ENCODE measurements around the gene ZNF541.
A peak's percentile ranks its signal among the peaks of the same experiment; 100 is the strongest.
"Not testable (repeated sequence)": the region's sequence is repeated elsewhere in the genome, so short reads cannot be mapped to it uniquely, and the experiment has no call there.

The ZNF541 gene

DNA sequence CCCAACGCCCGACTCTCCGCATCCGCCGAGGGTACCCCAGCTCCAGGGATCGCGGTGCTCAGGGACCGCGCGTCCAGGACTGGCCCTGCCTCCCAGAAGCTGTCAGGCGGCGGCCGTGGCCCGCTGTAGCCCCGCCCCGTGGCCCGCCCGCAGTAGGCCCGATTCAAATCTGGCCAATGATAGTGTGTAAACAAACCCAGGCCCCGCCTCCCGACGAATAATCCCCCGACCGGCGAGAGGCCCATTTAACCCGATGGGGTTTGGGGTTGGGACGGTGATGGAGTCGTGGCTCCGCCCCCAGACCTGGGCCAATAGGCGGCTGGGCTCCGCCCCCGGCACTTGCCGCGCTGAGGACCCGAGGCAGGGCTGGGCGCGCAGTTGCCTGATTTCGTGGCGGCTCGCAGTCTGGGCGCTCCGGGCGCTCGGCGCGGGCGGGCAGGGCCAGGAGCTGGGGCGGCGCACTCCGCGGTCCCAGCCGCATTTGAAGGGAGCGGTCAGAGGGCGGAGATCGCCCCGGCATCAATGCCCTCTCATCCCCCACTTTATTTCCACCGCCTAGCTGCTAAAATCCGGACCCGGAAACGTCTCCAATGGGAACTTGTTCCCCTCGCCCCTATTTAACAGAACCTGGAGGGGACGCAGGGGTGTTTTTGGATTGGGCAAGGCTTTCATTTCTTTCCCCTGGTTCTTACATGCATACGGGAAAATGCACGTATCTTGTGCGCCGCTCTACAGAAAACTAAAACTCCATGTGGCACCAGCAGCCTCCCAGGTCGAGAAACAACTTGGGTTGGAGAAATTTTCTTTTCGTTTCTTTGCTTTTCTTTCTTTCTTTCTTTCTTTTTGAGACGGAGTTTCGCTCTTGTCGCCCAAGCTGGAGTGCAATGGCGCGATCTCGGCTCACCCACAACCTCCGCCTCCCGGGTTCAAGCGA is 27.6 kb upstream of the ZNF541 start:
- DNase-seq (ENCODE audit: low spot score), result peak; percentile 100

- DNase-seq (ENCODE audit: low spot score), result not testable (repeated sequence)
Measured at GRCh38 chr19:47599671-47600245, 26.8 kb upstream of the ZNF541 start.

DNA sequence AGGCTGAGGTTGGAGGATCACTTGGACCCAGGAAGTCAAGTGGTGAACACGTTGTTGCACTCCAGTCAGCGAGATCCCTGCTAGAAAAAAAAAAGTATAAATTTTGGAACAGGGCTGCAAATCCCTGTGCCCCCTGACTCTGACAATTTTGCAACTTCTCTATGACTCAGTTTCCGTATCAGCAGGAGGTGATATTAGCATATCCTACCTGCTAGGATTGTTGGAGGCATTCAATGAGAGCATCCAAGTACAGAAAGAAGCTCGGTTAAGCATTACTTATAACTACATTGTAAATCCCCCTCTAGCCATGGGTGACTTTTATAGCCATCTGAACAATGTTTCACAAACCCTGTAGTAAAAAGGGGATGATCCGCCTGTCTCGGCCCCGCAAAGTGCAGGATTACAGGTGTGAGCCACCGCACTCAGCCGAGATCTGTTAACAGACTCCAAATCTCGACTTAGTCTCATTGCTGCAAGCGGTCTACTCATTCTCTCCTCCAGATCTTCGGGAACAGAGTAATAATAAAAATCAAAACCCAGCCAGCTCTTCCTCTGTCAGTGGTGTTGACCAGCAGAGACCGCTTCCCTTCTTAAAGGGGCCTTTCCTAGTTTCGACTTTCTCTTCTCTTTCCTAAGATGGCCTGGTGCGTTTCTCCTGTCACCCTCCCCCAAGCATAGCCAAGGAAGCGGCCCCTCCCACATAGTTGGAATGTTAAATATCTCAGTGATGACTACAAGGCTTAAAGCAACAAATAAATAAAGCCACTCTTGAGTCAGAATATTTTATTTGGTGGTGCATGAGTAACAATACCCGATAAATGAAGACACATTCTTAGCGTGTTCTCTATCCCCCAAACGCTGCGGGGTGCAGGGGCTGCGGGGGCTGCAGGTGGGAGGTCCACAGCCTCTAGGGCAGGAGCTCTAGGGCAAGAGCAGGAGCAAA is 25.7 kb upstream of the ZNF541 start:
- no peak for DNase-seq (ENCODE audit: low spot score)

- no peak for DNase-seq (ENCODE audit: low spot score)
Measured at GRCh38 chr19:47595944-47596343, 23.0 kb upstream of the ZNF541 start.

DNA sequence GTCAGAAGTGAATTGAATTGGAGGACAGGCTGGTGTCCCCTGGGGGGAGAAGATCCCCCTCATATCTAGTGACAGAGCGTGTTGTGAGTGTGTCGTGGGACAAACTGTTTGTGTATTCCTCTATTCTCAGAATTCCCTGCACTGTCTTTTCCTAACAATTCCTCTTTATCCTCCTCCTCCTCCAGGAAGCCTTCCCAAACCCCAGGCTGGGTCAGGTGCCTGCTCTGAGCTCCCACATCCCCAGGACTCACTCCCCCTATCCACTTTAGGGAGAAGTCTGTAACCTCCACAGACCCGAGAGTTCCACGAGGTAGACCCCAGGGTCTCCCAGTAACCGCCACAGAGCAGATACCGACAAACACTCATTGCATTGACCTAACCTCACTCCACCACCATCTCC is 20.9 kb upstream of the ZNF541 start:
- no peak for DNase-seq (ENCODE audit: low spot score)

- no peak for DNase-seq (ENCODE audit: low spot score)
Measured at GRCh38 chr19:47589824-47590223, 16.9 kb upstream of the ZNF541 start.

GRCh38 chr19:47587295-47587694 is 14.3 kb upstream of the ZNF541 start:
- DNase-seq (ENCODE audit: low spot score), result no peak

DNA sequence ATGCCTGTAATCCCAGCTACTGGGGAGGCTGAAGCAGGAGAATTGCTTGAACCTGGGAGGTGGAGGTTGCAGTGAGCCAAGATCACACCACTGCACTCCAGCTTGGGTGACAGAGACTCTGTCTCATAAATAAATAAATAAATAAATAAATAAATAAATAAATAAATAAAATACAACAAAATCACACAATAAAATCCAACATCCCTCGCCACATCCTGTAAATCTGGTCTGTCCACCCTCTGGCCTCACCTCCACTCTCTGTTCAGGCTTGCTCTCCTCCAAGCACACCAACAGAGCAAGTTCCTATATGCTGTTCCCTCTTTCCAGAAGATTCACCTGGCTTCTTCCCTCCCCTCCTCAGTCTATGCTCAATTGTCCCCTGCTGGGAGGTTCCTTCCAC is 10.2 kb upstream of the ZNF541 start:
- not testable (repeated sequence) for DNase-seq (ENCODE audit: low spot score)

GRCh38 chr19:47582320-47582909 is 9.5 kb upstream of the ZNF541 start:
- DNase-seq (ENCODE audit: low spot score), result no peak

- DNase-seq (ENCODE audit: low spot score), result no peak
Measured at GRCh38 chr19:47581605-47582319, 8.8 kb upstream of the ZNF541 start.

- no peak for DNase-seq (ENCODE audit: low spot score)
Measured at GRCh38 chr19:47580397-47580796, 7.4 kb upstream of the ZNF541 start.

DNA sequence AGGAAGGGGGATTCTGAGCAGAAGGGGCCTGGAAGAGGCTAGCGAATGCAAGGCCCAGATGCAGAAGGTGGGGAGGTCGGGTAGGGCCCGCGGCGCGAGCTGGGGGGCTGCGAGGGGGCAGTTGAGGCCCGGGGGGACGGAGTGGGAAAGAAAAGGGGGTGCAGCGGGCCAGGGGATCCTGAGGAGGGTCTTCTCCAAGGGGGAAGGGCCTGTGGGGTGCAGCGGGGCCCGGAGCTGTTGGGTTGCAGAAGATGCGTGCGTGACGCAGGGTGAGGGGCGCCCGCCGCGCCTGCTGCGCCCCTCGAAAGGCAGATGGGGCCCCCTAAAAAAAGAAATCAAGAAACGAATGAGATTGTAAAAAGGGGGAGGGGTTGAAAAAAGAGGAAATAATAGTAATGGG is 313 bp downstream of the ZNF541 start:
- DNase-seq (ENCODE audit: low spot score), result no peak

- no peak for DNase-seq (ENCODE audit: low spot score)
Measured at GRCh38 chr19:47569331-47569730, 3.6 kb downstream of the ZNF541 start.

GRCh38 chr19:47564081-47564480 is 8.9 kb downstream of the ZNF541 start:
- no peak for DNase-seq (ENCODE audit: low spot score)

DNA sequence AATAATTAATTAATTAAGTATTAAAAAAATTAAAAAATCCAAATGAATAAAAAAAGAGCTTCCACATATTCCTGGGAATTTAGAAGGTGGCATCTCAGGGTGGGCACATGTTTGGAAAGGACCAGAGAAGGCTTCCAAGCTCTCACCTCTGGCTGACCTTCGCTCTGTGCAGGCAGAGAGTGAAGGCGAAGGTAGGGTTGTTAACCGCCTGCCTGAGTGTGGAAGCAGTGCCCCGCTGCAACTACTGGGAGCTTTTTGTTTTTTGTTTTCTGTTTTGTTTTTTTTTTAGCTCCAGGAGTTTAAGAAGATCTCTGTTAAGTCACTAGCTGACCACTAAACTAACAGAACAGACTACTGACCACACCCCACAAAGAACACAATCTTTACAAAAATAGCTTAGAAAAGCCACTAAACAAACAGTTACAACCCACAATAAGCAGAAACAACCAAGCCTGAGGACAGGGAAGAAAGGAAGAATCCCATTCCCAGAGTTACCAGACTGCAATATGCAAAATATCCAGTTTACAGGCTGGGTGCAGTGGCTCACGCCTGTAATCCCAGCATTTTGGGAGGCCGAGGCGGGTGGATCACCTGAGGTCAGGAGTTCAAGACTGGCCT is 11.4 kb downstream of the ZNF541 start:
- no peak for DNase-seq (ENCODE audit: low spot score)

- DNase-seq (ENCODE audit: low spot score), result no peak
Measured at GRCh38 chr19:47560999-47561398, 11.9 kb downstream of the ZNF541 start.

DNA sequence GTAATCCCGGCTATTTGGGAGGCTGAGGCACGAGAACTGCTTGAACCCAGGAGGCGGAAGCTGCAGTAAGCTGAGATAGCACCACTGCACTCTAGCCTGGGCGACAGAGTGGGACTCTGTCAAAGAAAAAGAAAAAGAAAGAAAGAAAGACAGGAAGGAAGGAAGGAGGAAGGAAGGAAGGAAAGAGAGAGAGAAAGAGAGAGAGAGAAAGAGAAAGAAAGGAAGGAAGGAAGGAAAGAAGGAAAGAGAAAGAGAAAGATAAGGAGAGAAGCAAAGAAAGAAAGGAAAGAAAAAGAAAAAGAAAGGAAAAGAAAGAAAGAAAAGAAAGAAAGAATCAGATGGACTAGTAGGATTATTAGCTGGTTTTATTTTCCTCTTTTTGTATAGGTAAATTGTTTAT is 22.8 kb downstream of the ZNF541 start:
- no peak for DNase-seq (ENCODE audit: low spot score)

GRCh38 chr19:47549261-47549862 is 23.6 kb downstream of the ZNF541 start:
- DNase-seq (ENCODE audit: low spot score), result no peak

- no peak for DNase-seq (ENCODE audit: low spot score)
Measured at GRCh38 chr19:47547199-47547598, 25.7 kb downstream of the ZNF541 start.
